Measurements from ENCODE around the gene TCEA2.
"Not testable (repeated sequence)": the region's sequence is repeated elsewhere in the genome, so short reads cannot be mapped to it uniquely, and the experiment has no call there.

The TCEA2 gene

GRCh38 chr20:64111841-64112641 is 49.0 kb downstream of the TCEA2 start:
- peak; percentile 6 to 40 for DNase-seq

- DNase-seq: no peak
Observed at GRCh38 chr20:64112691-64113443, 49.9 kb downstream of the TCEA2 start.

GRCh38 chr20:64113444-64113775 is 50.4 kb downstream of the TCEA2 start:
- no peak for DNase-seq

GRCh38 chr20:64113796-64114355 is 50.9 kb downstream of the TCEA2 start:
- no peak for DNase-seq

GRCh38 chr20:64114356-64114971 is 51.5 kb downstream of the TCEA2 start:
- DNase-seq: no peak

- DNase-seq: no peak
Observed at GRCh38 chr20:64115171-64115911, 52.3 kb downstream of the TCEA2 start.

- no peak for DNase-seq
Observed at GRCh38 chr20:64116016-64116415, 53.0 kb downstream of the TCEA2 start.

- DNase-seq: no peak
Observed at GRCh38 chr20:64116541-64117431, 53.8 kb downstream of the TCEA2 start.

- DNase-seq: not testable (repeated sequence)
Observed at GRCh38 chr20:64117432-64117777, 54.4 kb downstream of the TCEA2 start.

- DNase-seq: no peak
Observed at GRCh38 chr20:64119301-64119680, 56.3 kb downstream of the TCEA2 start.

GRCh38 chr20:64119681-64120341 is 56.8 kb downstream of the TCEA2 start:
- no peak for DNase-seq

GRCh38 chr20:64121586-64121985 is 58.6 kb downstream of the TCEA2 start:
- DNase-seq: no peak

All from inflammatory macrophage treated with lipopolysaccharide for 1 hour (primary cell).